HepG2 (cell line): ENCODE measurements around the gene CYBC1. TPM values are rescaled to one million over a fixed set of nuclear protein-coding genes. Genes with fewer than 3 reads are reported as not detected.

Experiments
- KDM5B ChIP-seq: sonication (generic); formaldehyde crosslinking; IDR thresholded peaks from 2 replicates; pipeline ENCODE4 v1.4.0; 2020; ENCODE audit warnings: missing genetic modification reagents, mild to moderate bottlenecking, borderline replicate concordance
- REPIN1 ChIP-seq: sonication (generic); formaldehyde crosslinking; IDR thresholded peaks from 2 replicates; pipeline ENCODE4 v1.8.0; 2022; ENCODE audit warnings: missing genetic modification reagents, low read depth, mild to moderate bottlenecking, borderline replicate concordance
- STAG1 ChIP-seq: sonication (generic); formaldehyde crosslinking; IDR thresholded peaks from 2 replicates; pipeline ENCODE4 v1.4.0; 2020; ENCODE audit warnings: missing genetic modification reagents
- ZNF3 ChIP-seq: IDR thresholded peaks from 2 replicates; pipeline ENCODE4 v1.7.0; 2017; ENCODE audit warnings: inconsistent platforms
- ZNF598 ChIP-seq: sonication (generic); formaldehyde crosslinking; IDR thresholded peaks from 2 replicates; pipeline ENCODE4 v1.5.1; 2020; ENCODE audit warnings: mild to moderate bottlenecking, missing genetic modification reagents, borderline replicate concordance
- polyA plus RNA-seq, 8 experiments: library from polyadenylated mRNA; depleted of rRNA in 3 of 8; stranded (reverse) in 7 of 8; unstranded in 1 of 8; fragments of >200 nt; fragmentation: Illumina TruSeq in 4 of 8; extraction: Trizol in 4 of 8; gene quantifications; 2 replicates each; pipeline versions ENCODE4 v1.2.1 to v1.2.3, GENCODE V29; 2011 to 2016; ENCODE audit warnings: low read depth in 4 of 8, missing spikeins in 1 of 8, mixed read lengths in 1 of 8; ENCODE audit not compliant: insufficient read depth in 1 of 8
- total RNA-seq, 5 experiments: library from RNA; depleted of rRNA; stranded (reverse); fragments of >200 nt; fragmentation: Illumina TruSeq; extraction: Trizol; gene quantifications; 2 replicates each; pipeline ENCODE4 v1.2.3, GENCODE V29; 2016; ENCODE audit warnings: low read depth in 1 of 5
- TF ChIP-seq, protein P1 (sequence below): sonication (generic); formaldehyde crosslinking; IDR thresholded peaks from 2 replicates; pipeline ENCODE4 v1.4.0; 2020; ENCODE audit warnings: missing genetic modification reagents, mild to moderate bottlenecking, borderline replicate concordance
- TF ChIP-seq, protein P2 (sequence below): sonication (generic); formaldehyde crosslinking; IDR thresholded peaks from 2 replicates; pipeline ENCODE4 v1.8.1; 2023; ENCODE audit warnings: mild to moderate bottlenecking, missing genetic modification reagents
- TF ChIP-seq, protein P3 (sequence below): IDR thresholded peaks from 2 replicates; pipeline ENCODE4 v1.6.1; 2016; ENCODE audit warnings: mild to moderate bottlenecking, missing biosample characterization, missing genetic modification reagents

The CYBC1 gene
- total and polyA plus RNA-seq, 2 of the 13 experiments (the other 11 are each of a cell fraction or from before 2014, with no cell fraction given), result 43.4 to 44.1 TPM

DNA sequence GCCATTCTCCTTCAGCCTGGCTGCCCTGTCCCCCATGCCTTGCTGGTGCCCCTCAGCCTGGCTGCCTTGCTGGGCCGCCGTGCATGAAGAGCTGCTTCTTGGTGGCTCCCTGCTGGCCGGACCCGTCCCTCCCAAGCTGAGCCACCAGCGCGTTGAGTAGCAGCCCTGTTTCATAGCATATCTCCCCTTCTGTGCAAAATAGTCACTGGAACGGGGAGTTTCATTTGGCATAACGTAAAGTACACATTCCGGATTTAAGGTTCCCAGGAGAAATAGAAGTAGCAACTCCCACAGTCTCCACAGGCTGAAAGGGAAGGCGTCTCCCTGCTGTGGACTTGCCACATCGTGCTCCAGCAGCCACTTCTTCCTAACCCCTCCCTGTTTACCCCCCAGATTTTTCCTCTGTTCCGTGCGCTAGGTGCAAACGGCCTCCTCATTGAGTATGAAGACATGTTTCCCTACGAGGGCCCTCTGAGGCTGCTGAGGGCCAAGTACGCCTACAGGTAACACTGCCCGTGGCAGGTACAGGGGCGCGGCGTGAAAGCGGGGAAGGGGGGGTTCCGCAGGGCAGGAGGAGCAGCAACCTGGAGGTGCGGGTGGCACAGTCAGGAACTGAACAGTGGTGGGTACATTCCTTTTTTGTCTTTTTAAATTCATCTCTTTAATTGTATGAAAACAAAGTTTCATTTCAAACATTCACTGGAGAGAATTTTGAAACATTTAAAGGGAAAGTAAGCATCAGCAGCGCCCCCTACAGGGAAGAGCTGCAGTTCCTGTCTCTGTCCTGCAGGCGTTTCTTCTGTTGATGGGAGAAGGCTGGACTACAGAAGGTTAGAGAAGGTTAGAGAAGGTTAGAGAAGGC is 26.3 kb downstream of the CYBC1 start (continued):
- TF ChIP-seq, protein P1, sequence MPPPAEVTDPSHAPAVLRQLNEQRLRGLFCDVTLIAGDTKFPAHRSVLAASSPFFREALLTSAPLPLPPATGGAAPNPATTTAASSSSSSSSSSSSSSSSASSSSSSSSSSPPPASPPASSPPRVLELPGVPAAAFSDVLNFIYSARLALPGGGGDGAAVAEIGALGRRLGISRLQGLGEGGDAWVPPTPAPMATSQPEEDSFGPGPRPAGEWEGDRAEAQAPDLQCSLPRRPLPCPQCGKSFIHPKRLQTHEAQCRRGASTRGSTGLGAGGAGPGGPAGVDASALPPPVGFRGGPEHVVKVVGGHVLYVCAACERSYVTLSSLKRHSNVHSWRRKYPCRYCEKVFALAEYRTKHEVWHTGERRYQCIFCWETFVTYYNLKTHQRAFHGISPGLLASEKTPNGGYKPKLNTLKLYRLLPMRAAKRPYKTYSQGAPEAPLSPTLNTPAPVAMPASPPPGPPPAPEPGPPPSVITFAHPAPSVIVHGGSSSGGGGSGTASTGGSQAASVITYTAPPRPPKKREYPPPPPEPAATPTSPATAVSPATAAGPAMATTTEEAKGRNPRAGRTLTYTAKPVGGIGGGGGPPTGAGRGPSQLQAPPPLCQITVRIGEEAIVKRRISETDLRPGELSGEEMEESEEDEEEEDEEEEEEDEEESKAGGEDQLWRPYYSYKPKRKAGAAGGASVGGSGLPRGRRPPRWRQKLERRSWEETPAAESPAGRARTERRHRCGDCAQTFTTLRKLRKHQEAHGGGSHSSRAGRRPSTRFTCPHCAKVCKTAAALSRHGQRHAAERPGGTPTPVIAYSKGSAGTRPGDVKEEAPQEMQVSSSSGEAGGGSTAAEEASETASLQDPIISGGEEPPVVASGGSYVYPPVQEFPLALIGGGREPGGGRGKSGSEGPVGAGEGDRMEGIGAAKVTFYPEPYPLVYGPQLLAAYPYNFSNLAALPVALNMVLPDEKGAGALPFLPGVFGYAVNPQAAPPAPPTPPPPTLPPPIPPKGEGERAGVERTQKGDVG (CRISPR knock-in tag), result 0 out of 2 replicates have a peak, but pooled peaks have one; percentile 40
- TF ChIP-seq KDM5B (CRISPR knock-in tag) (no peak), ZNF3 (CRISPR knock-in tag) (no peak), ZNF598 (peak; percentile 51; the same call in 1 of the 2 replicates), REPIN1 (CRISPR knock-in tag) (peak; percentile 41; the same call in 1 of the 2 replicates), STAG1 (CRISPR knock-in tag) (peak; percentile 68)
- TF ChIP-seq, protein P2, sequence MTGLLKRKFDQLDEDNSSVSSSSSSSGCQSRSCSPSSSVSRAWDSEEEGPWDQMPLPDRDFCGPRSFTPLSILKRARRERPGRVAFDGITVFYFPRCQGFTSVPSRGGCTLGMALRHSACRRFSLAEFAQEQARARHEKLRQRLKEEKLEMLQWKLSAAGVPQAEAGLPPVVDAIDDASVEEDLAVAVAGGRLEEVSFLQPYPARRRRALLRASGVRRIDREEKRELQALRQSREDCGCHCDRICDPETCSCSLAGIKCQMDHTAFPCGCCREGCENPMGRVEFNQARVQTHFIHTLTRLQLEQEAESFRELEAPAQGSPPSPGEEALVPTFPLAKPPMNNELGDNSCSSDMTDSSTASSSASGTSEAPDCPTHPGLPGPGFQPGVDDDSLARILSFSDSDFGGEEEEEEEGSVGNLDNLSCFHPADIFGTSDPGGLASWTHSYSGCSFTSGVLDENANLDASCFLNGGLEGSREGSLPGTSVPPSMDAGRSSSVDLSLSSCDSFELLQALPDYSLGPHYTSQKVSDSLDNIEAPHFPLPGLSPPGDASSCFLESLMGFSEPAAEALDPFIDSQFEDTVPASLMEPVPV (CRISPR knock-in tag), result 0 out of 2 replicates have a peak, but pooled peaks have one; percentile 40
- TF ChIP-seq, protein P3, sequence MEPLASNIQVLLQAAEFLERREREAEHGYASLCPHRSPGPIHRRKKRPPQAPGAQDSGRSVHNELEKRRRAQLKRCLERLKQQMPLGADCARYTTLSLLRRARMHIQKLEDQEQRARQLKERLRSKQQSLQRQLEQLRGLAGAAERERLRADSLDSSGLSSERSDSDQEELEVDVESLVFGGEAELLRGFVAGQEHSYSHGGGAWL, result 0 out of 2 replicates have a peak, but pooled peaks have one; percentile 57
